ENCODE measurements around the gene ADARB2.

The ADARB2 gene

DNA sequence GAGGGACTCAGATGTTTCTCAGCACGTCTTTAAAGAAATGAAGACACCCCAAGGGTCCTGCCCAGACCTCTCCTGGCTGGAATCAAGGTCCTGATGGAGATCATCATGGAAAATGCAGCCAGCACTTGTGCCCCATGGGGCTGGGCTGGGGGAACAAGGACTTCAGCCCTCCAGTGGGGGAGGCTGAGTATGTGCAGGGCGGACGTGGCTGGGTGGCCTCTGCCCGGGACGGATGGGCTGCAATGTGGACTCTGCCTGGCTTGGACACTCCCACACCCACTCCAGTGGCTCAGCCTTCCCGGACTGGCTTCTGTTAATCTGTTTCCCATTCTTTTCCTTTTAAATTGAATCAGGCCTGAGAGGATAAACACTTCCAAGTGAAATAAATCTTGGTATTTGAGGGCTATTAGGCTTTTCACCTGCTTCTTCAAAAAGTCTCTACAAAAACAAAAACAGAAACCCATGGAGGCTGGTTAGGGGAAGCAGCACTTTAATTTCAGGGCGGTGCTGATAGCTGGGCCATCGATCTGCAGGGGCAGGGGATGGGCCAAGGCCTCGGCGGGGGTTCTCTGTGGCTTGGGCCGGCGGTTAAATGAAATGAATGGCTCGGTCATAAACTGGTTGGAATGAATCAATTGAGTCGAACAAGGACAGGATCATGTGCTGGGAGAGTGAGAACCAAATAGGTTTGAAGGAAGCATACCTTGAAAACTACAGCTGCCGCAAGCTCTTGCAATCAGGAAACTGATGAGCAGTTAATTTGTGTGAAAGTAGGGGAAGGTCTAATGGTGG is 51.4 kb downstream of the ADARB2 start:
- Histone ChIP-seq H3K9me3 (ENCODE audit: control insufficient read depth, insufficient read depth, low read depth, low read length) (no peaks in the 10 kb centered on the region), H3K4me1 (ENCODE audit: control insufficient read depth, insufficient read depth, low read length) (no peaks in the 10 kb centered on the region), H3K27ac (ENCODE audit: extremely low read depth, low read depth, low read length) (no peak overlapping the region), H3K4me3 (ENCODE audit: low read depth, low read length) (no peak overlapping the region), H3K36me3 (ENCODE audit: control insufficient read depth in 2 of 2, insufficient read depth in 1 of 2, low read length in 2 of 2) (no peaks in the 10 kb centered on the region)
- POLR2A ChIA-PET = no interaction called here
- TF ChIP-seq OVOL3 (tag by site-specific recombination; IDR thresholded peaks at IDR 0.05) = no peak
- CTCF ChIA-PET = no interaction called here

DNA sequence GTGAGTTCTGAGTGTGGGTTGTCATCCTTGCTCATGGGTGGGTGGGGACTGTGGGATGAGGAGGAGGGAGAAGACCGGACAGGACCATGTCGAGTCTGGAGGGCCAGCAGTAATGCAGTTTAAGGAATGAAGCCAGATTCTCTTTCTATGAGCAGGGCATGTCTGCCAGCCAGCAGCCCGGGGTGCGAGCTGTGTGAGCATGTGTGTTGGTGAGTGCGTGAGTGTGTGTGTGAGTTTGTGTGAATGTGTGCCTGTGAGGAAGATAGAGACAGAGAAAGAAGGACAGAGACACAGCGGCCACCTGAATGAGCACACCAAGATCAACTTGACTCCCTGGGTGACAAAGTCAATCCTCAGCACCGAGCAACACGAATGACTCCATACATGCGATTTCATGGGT is 52.3 kb downstream of the ADARB2 start:
- Histone ChIP-seq H3K9me3 (ENCODE audit: control insufficient read depth, insufficient read depth, low read depth, low read length) (no peaks in the 10 kb centered on the region), H3K27ac (ENCODE audit: extremely low read depth, low read depth, low read length) (no peak overlapping the region), H3K36me3 (ENCODE audit: control insufficient read depth in 2 of 2, insufficient read depth in 1 of 2, low read length in 2 of 2) (no peaks in the 10 kb centered on the region), H3K4me1 (ENCODE audit: control insufficient read depth, insufficient read depth, low read length) (no peaks in the 10 kb centered on the region), H3K4me3 (ENCODE audit: low read depth, low read length) (no peak overlapping the region)
- ChIA-PET CTCF (no interaction called here), POLR2A (no interaction called here)
- TF ChIP-seq ZNF138 (tag by site-specific recombination; IDR thresholded peaks at IDR 0.05; ENCODE audit: borderline replicate concordance) (no peak), MEIS1 (CRISPR knock-in tag; IDR thresholded peaks at IDR 0.05; ENCODE audit: borderline replicate concordance) (no peak), SCRT1 (tag by site-specific recombination; IDR thresholded peaks at IDR 0.05; ENCODE audit: borderline replicate concordance) (no peak), ZNF223 (tag by site-specific recombination; IDR thresholded peaks at IDR 0.05) (no peak), BCL11B (tag by site-specific recombination; IDR thresholded peaks at IDR 0.05; ENCODE audit: low read depth) (no peak)
- TF ChIP-seq, protein P1, sequence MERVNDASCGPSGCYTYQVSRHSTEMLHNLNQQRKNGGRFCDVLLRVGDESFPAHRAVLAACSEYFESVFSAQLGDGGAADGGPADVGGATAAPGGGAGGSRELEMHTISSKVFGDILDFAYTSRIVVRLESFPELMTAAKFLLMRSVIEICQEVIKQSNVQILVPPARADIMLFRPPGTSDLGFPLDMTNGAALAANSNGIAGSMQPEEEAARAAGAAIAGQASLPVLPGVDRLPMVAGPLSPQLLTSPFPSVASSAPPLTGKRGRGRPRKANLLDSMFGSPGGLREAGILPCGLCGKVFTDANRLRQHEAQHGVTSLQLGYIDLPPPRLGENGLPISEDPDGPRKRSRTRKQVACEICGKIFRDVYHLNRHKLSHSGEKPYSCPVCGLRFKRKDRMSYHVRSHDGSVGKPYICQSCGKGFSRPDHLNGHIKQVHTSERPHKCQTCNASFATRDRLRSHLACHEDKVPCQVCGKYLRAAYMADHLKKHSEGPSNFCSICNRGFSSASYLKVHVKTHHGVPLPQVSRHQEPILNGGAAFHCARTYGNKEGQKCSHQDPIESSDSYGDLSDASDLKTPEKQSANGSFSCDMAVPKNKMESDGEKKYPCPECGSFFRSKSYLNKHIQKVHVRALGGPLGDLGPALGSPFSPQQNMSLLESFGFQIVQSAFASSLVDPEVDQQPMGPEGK (tag by site-specific recombination; IDR thresholded peaks at IDR 0.05) = no peak
- TF ChIP-seq, protein P2, sequence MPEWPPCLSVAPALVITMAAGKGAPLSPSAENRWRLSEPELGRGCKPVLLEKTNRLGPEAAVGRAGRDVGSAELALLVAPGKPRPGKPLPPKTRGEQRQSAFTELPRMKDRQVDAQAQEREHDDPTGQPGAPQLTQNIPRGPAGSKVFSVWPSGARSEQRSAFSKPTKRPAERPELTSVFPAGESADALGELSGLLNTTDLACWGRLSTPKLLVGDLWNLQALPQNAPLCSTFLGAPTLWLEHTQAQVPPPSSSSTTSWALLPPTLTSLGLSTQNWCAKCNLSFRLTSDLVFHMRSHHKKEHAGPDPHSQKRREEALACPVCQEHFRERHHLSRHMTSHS (tag by site-specific recombination; IDR thresholded peaks at IDR 0.05) = no peak
- TF ChIP-seq, protein P3, sequence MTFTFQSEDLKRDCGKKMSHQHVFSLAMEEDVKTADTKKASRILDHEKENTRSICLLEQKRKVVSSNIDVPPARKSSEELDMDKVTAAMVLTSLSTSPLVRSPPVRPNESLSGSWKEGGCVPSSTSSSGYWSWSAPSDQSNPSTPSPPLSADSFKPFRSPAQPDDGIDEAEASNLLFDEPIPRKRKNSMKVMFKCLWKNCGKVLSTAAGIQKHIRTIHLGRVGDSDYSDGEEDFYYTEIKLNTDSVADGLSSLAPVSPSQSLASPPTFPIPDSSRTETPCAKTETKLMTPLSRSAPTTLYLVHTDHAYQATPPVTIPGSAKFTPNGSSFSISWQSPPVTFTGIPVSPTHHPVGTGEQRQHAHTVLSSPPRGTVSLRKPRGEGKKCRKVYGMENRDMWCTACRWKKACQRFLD (tag by site-specific recombination; IDR thresholded peaks at IDR 0.05) = no peak
- TF ChIP-seq, protein P4, sequence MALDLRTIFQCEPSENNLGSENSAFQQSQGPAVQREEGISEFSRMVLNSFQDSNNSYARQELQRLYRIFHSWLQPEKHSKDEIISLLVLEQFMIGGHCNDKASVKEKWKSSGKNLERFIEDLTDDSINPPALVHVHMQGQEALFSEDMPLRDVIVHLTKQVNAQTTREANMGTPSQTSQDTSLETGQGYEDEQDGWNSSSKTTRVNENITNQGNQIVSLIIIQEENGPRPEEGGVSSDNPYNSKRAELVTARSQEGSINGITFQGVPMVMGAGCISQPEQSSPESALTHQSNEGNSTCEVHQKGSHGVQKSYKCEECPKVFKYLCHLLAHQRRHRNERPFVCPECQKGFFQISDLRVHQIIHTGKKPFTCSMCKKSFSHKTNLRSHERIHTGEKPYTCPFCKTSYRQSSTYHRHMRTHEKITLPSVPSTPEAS (tag by site-specific recombination; IDR thresholded peaks at IDR 0.05) = no peak

DNA sequence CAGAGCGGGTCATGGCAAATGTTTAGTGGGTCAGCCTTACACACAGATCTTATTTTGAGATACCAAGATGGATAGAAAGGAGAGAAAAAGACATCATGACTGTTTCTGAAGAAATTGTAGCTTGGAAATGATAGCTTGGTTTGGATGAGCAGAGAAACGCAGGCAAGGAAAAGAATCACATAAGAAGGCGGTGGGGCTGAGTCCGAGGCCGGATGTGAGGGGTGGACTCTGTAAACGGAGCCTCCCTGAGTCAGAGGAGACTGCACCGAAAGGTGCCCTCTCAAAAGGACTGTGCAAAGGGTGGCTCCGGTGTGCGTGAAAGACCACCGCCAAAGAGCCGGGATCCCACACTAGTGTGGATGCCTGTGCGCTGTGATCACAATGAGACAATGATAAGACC is 53.7 kb downstream of the ADARB2 start:
- H3K36me3 ChIP-seq (ENCODE audit: control insufficient read depth in 2 of 2, insufficient read depth in 1 of 2, low read length in 2 of 2) = no peaks in the 10 kb centered on the region
- ChIA-PET CTCF (interaction anchor here (0.7 kb wide), 1 partner anchor 162 kb away, joined by 3 read pairs; no protein-coding TSS in a partner anchor), POLR2A (no interaction called here)
- no peak overlapping the region for H3K27ac ChIP-seq (ENCODE audit: extremely low read depth, low read depth, low read length)
- no peaks in the 10 kb centered on the region for H3K4me1 ChIP-seq (ENCODE audit: control insufficient read depth, insufficient read depth, low read length)
- H3K4me3 ChIP-seq (ENCODE audit: low read depth, low read length) = no peak overlapping the region
- H3K9me3 ChIP-seq (ENCODE audit: control insufficient read depth, insufficient read depth, low read depth, low read length) = no peaks in the 10 kb centered on the region
- no peak for TF ChIP-seq TRIM28 (IDR thresholded peaks at IDR 0.05; ENCODE audit: borderline replicate concordance, low read length)
- TF ChIP-seq, protein P5, sequence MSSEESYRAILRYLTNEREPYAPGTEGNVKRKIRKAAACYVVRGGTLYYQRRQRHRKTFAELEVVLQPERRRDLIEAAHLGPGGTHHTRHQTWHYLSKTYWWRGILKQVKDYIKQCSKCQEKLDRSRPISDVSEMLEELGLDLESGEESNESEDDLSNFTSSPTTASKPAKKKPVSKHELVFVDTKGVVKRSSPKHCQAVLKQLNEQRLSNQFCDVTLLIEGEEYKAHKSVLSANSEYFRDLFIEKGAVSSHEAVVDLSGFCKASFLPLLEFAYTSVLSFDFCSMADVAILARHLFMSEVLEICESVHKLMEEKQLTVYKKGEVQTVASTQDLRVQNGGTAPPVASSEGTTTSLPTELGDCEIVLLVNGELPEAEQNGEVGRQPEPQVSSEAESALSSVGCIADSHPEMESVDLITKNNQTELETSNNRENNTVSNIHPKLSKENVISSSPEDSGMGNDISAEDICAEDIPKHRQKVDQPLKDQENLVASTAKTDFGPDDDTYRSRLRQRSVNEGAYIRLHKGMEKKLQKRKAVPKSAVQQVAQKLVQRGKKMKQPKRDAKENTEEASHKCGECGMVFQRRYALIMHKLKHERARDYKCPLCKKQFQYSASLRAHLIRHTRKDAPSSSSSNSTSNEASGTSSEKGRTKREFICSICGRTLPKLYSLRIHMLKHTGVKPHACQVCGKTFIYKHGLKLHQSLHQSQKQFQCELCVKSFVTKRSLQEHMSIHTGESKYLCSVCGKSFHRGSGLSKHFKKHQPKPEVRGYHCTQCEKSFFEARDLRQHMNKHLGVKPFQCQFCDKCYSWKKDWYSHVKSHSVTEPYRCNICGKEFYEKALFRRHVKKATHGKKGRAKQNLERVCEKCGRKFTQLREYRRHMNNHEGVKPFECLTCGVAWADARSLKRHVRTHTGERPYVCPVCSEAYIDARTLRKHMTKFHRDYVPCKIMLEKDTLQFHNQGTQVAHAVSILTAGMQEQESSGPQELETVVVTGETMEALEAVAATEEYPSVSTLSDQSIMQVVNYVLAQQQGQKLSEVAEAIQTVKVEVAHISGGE (tag by site-specific recombination; conservative IDR thresholded peaks at IDR 0.05; ENCODE audit: low read depth) = no peak
- TF ChIP-seq, protein P6, sequence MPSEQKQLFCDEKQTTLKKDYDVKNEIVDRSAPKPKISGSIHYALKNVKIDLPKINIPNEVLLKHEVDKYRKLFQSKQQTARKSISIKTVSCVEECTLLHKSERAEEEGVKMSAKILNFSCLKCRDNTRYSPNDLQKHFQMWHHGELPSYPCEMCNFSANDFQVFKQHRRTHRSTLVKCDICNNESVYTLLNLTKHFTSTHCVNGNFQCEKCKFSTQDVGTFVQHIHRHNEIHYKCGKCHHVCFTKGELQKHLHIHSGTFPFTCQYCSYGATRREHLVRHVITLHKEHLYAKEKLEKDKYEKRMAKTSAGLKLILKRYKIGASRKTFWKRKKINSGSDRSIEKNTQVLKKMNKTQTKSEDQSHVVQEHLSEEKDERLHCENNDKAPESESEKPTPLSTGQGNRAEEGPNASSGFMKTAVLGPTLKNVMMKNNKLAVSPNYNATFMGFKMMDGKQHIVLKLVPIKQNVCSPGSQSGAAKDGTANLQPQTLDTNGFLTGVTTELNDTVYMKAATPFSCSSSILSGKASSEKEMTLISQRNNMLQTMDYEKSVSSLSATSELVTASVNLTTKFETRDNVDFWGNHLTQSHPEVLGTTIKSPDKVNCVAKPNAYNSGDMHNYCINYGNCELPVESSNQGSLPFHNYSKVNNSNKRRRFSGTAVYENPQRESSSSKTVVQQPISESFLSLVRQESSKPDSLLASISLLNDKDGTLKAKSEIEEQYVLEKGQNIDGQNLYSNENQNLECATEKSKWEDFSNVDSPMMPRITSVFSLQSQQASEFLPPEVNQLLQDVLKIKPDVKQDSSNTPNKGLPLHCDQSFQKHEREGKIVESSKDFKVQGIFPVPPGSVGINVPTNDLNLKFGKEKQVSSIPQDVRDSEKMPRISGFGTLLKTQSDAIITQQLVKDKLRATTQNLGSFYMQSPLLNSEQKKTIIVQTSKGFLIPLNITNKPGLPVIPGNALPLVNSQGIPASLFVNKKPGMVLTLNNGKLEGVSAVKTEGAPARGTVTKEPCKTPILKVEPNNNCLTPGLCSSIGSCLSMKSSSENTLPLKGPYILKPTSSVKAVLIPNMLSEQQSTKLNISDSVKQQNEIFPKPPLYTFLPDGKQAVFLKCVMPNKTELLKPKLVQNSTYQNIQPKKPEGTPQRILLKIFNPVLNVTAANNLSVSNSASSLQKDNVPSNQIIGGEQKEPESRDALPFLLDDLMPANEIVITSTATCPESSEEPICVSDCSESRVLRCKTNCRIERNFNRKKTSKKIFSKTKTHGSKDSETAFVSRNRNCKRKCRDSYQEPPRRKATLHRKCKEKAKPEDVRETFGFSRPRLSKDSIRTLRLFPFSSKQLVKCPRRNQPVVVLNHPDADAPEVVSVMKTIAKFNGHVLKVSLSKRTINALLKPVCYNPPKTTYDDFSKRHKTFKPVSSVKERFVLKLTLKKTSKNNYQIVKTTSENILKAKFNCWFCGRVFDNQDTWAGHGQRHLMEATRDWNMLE (tag by site-specific recombination; conservative IDR thresholded peaks at IDR 0.05; ENCODE audit: low read depth) = no peak
- no peak for TF ChIP-seq ZNF521 (tag by site-specific recombination; IDR thresholded peaks at IDR 0.05)
- no peak for TF ChIP-seq ZNF266 (tag by site-specific recombination; IDR thresholded peaks at IDR 0.05; ENCODE audit: low read depth)
